GM12864 (cell line): ENCODE data around the gene KIF1A.
A peak's percentile ranks its signal among the peaks of the same experiment; 100 is the strongest.
"Not testable (repeated sequence)": the region's sequence is repeated elsewhere in the genome, so short reads cannot be mapped to it uniquely, and the experiment has no call there.

ENCODE experiments used
- DNase-seq: peaks from one replicate; pipeline ENCODE4 v3.0.0-alpha.2; 2011; ENCODE audit warnings: low read depth
- H3K4me3 ChIP-seq: 2 replicates; pipeline ENCODE4 v1.5.1; 2011; ENCODE audit warnings: mild to moderate bottlenecking, low read depth, low read length, control low read depth
- TF ChIP-seq, protein P1 (sequence below): IDR thresholded peaks from 2 replicates; pipeline ENCODE4 v1.5.1; 2011; ENCODE audit warnings: low read depth, mild to moderate bottlenecking, moderate library complexity, low read length, control low read depth, inconsistent platforms; ENCODE audit errors: missing control alignments

The KIF1A gene

DNA sequence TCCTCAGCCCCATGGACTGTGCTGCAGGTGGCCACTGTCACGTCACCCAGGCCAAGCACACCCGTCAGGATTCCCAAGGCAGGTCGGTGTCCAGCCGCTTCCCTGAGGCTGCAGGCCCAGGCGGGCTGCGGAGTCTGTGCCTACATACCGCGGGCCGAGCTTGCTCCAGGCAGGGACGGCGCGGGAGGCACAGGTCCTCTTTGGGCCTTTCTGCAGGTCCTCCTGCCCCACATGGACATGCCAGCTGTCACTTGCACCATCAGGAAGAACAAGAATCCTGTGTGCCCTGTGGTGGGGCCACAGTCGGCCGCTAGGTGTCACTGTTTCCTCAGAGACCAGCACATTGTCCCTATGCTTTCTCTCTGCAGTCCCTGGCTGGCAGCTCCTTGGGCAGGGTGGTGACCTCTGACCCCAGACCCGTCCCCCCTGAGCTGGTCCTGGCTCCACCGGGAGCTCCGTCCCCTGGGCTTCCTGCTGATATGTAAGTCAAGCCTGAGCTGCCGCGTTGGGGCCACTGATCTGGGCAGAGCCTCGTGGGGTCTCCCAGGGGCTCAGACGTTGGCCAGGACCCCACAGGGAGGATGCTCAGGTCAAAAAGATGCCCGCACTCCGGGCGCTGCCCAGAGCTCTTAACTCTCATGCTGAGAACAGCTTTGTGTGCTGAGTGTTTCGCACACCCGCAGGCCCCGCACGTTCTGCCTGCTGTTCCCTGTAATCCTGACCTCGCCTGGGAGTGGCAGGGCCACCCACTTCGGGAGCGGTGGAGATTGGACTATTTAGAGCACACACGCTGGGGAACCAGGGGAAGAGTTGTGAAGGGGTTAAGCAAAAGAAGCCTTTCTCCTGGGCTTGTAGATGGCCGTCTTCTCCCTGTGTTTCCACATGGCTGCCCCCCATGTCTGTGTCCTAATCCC is 31.3 kb upstream of the KIF1A start:
- TF ChIP-seq, protein P1, sequence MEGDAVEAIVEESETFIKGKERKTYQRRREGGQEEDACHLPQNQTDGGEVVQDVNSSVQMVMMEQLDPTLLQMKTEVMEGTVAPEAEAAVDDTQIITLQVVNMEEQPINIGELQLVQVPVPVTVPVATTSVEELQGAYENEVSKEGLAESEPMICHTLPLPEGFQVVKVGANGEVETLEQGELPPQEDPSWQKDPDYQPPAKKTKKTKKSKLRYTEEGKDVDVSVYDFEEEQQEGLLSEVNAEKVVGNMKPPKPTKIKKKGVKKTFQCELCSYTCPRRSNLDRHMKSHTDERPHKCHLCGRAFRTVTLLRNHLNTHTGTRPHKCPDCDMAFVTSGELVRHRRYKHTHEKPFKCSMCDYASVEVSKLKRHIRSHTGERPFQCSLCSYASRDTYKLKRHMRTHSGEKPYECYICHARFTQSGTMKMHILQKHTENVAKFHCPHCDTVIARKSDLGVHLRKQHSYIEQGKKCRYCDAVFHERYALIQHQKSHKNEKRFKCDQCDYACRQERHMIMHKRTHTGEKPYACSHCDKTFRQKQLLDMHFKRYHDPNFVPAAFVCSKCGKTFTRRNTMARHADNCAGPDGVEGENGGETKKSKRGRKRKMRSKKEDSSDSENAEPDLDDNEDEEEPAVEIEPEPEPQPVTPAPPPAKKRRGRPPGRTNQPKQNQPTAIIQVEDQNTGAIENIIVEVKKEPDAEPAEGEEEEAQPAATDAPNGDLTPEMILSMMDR, result peak; percentile 93
- peak; percentile 39 for DNase-seq
- no peak overlapping the region for H3K4me3 ChIP-seq

- DNase-seq, result no peak
Measured at GRCh38 chr2:240850756-240851077, 30.7 kb upstream of the KIF1A start.

GRCh38 chr2:240850026-240850425 is 30.0 kb upstream of the KIF1A start:
- TF ChIP-seq, protein P1, result no peak
- no peak for DNase-seq
- H3K4me3 ChIP-seq, result no peak overlapping the region

More at GRCh38 chr2:240850756-240851077, 30.7 kb upstream of the KIF1A start:
- TF ChIP-seq, protein P1, result no peak
- no peak overlapping the region for H3K4me3 ChIP-seq

- TF ChIP-seq, protein P1, result no peak
- no peak for DNase-seq
- no peak overlapping the region for H3K4me3 ChIP-seq
Measured at GRCh38 chr2:240848900-240849680, 29.1 kb upstream of the KIF1A start.

DNA sequence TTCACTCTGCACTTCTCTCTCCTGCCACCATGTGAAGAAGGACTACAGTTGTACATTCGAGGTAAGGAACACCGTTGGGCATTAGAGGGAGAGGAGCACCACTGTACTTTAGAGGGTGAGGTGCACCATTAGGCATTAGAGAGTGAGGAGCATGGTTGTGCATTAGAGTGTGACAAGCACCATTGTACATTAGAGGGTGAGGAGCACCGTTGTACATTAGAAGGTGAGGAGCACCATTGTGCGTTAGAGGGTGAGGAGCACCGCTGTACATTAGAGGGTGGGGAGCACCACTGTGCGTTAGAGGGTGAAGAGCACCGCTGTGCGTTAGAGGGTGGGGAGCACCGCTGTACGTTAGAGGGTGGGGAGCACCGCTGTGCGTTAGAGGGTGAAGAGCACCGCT is 27.8 kb upstream of the KIF1A start:
- DNase-seq, result no peak
- TF ChIP-seq, protein P1, result no peak
- no peak overlapping the region for H3K4me3 ChIP-seq

- H3K4me3 ChIP-seq, result no peak overlapping the region
- TF ChIP-seq, protein P1, result no peak
- no peak for DNase-seq
Measured at GRCh38 chr2:240846873-240847595, 27.0 kb upstream of the KIF1A start.

DNA sequence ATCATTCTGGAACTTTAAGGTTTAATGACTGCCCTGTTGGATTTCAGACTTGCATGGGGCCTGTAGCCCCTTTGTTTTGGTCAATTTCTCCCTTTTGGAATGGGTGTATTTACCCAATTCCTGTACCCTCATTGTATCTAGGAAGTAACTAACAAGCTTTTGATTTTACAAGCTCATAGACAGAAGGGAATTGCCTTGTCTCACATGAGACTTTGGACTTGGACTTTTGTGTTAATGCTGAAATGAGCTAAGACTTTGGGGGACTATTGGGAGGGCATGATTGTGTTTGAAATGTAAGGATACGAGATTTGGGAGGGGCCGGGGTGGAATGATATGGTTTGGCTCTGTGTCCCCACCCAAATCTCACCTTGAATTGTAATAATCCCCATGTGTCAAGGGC is 26.3 kb upstream of the KIF1A start:
- H3K4me3 ChIP-seq, DNase-seq: not testable (repeated sequence)
